ENCODE measurements around the gene GORASP2. TPM values are rescaled to one million over a fixed set of nuclear protein-coding genes. Genes with fewer than 3 reads are reported as not detected.
"Not testable (repeated sequence)": the region's sequence is repeated elsewhere in the genome, so short reads cannot be mapped to it uniquely, and the experiment has no call there.

Gene GORASP2
- total RNA-seq, 4 donors from 2014 or later = 14.7 to 43.7 (median 29.4) TPM

GRCh38 chr2:170905864-170906263, 23.2 kb upstream of the GORASP2 start:
- in situ Hi-C loops (cut with MboI; ENCODE audit: low pct_ligation_motif_present in 1 of 4, low pct_unique_long_range_greater_than_20kb in 1 of 4, low sequenced_read_pairs in 3 of 4) (no loop called here), intact Hi-C loops (cut with DNase I; ENCODE audit: low total_unique reads) (no loop called here)
- Histone ChIP-seq H3K4me1 (no peaks in the 10 kb centered on the region), H3K27ac (no peak overlapping the region), H3K36me3 (no peaks in the 10 kb centered on the region), H3K4me3 (no peak overlapping the region), H3K27me3 (no peaks in the 10 kb centered on the region), H3K9me3 (peaks cover 8 to 17% of the 10 kb centered on the region in 2 donors)
- no peak for TF ChIP-seq CTCF (IDR thresholded peaks at IDR 0.05)
- TF ChIP-seq POLR2A (IDR thresholded peaks at IDR 0.05) = no peak
- no peak for TF ChIP-seq POLR2AphosphoS5 (IDR thresholded peaks at IDR 0.05)
- no peak for TF ChIP-seq EP300 (IDR thresholded peaks at IDR 0.05; ENCODE audit: low read depth)
- 70 to 100% methylated on average over 1 to 5 of the region's 5 CpGs for WGBS, 2 donors (ENCODE audit: low coverage in 1 of 2)
- DNase-seq = no peak

GRCh38 chr2:170911314-170911889, 17.7 kb upstream of the GORASP2 start:
- intact Hi-C loops (cut with DNase I; ENCODE audit: low total_unique reads) = no loop called here
- Histone ChIP-seq H3K36me3 (no peaks in the 10 kb centered on the region), H3K4me3 (no peak overlapping the region), H3K27ac (no peak overlapping the region), H3K27me3 (no peaks in the 10 kb centered on the region), H3K9me3 (peaks cover 29 to 36% of the 10 kb centered on the region in 2 donors), H3K4me1 (no peaks in the 10 kb centered on the region)
- in situ Hi-C loops (cut with MboI; ENCODE audit: low pct_ligation_motif_present in 1 of 4, low pct_unique_long_range_greater_than_20kb in 1 of 4, low sequenced_read_pairs in 3 of 4) = no loop called here
- no peak for DNase-seq
- TF ChIP-seq CTCF (IDR thresholded peaks at IDR 0.05) = no peak
- TF ChIP-seq POLR2A (IDR thresholded peaks at IDR 0.05) = no peak
- TF ChIP-seq EP300 (IDR thresholded peaks at IDR 0.05; ENCODE audit: low read depth) = no peak
- WGBS, 2 donors (ENCODE audit: low coverage in 1 of 2) = 83 to 90% methylated on average over 3 to 5 of the region's 5 CpGs

- H3K4me1 ChIP-seq; DNase-seq; H3K4me3 ChIP-seq; H3K27me3 ChIP-seq; intact Hi-C loops (cut with DNase I; ENCODE audit: low total_unique reads); in situ Hi-C loops (cut with MboI; ENCODE audit: low pct_ligation_motif_present in 1 of 4, low pct_unique_long_range_greater_than_20kb in 1 of 4, low sequenced_read_pairs in 3 of 4); H3K27ac ChIP-seq; H3K36me3 ChIP-seq: not testable (repeated sequence)
- H3K9me3 ChIP-seq = peaks cover 28 to 31% of the 10 kb centered on the region in 2 donors
- WGBS, 2 donors (ENCODE audit: low coverage in 1 of 2) = 94% methylated on average over 17 of the region's 17 CpGs; no CpG with 5 or more reads in 1 of the 2 donors
Measured at GRCh38 chr2:170914994-170915666, 13.9 kb upstream of the GORASP2 start.

GRCh38 chr2:170917219-170917913, 11.7 kb upstream of the GORASP2 start:
- DNase-seq = no peak

More at GRCh38 chr2:170917219-170917913, 11.7 kb upstream of the GORASP2 start:
- in situ Hi-C loops (cut with MboI; ENCODE audit: low pct_ligation_motif_present in 1 of 4, low pct_unique_long_range_greater_than_20kb in 1 of 4, low sequenced_read_pairs in 3 of 4) (no loop called here), intact Hi-C loops (cut with DNase I; ENCODE audit: low total_unique reads) (no loop called here)
- no peak overlapping the region for H3K27ac ChIP-seq
- no peak for TF ChIP-seq EP300 (IDR thresholded peaks at IDR 0.05; ENCODE audit: low read depth)
- no peak for TF ChIP-seq POLR2A (IDR thresholded peaks at IDR 0.05)
- no peak for TF ChIP-seq POLR2AphosphoS5 (IDR thresholded peaks at IDR 0.05)
- TF ChIP-seq CTCF (IDR thresholded peaks at IDR 0.05) = no peak
- peaks cover 6 to 11% of the 10 kb centered on the region in 2 donors for H3K9me3 ChIP-seq
- no peaks in the 10 kb centered on the region for H3K27me3 ChIP-seq
- 90 to 93% methylated on average over 5 to 11 of the region's 11 CpGs for WGBS, 2 donors (ENCODE audit: low coverage in 1 of 2)
- no peak overlapping the region for H3K4me3 ChIP-seq
- H3K36me3 ChIP-seq = no peaks in the 10 kb centered on the region
- H3K4me1 ChIP-seq = no peaks in the 10 kb centered on the region

Data from transverse colon (tissue), 4 donors.